ENCODE data around the gene KCNG2. TPM values are rescaled to one million over a fixed set of nuclear protein-coding genes. Genes with fewer than 3 reads are reported as not detected.

Gene KCNG2
- total RNA-seq, 1 donor from 2014 or later: not detected

GRCh38 chr18:79910563-79911343 is 113.0 kb downstream of the KCNG2 start:
- TF ChIP-seq CTCF (conservative IDR thresholded peaks at IDR 0.05): no peak
- peaks cover 37% of the 10 kb centered on the region for H3K36me3 Mint-ChIP-seq (ENCODE audit: low read depth)
- no peak for DNase-seq (ENCODE audit: low read depth, low spot score)
- H3K9me3 Mint-ChIP-seq: peaks cover 5% of the 10 kb centered on the region
- no peak overlapping the region for H3K4me3 Mint-ChIP-seq
- no peaks in the 10 kb centered on the region for H3K27me3 Mint-ChIP-seq (ENCODE audit: low read depth)
- no peak overlapping the region for H3K27ac Mint-ChIP-seq (ENCODE audit: unreplicated experiment)
- H3K4me1 Mint-ChIP-seq: peaks cover 4% of the 10 kb centered on the region

GRCh38 chr18:79911344-79912270 is 113.9 kb downstream of the KCNG2 start:
- Mint-ChIP-seq H3K4me1 (peaks cover 4% of the 10 kb centered on the region), H3K36me3 (ENCODE audit: low read depth) (peaks cover 36% of the 10 kb centered on the region), H3K9me3 (peaks cover 3% of the 10 kb centered on the region), H3K4me3 (no peak overlapping the region), H3K27ac (ENCODE audit: unreplicated experiment) (no peak overlapping the region), H3K27me3 (ENCODE audit: low read depth) (no peaks in the 10 kb centered on the region)
- no peak for TF ChIP-seq CTCF (conservative IDR thresholded peaks at IDR 0.05)
- no peak for DNase-seq (ENCODE audit: low read depth, low spot score)

- Mint-ChIP-seq H3K4me1 (peaks cover 4% of the 10 kb centered on the region), H3K4me3 (no peak overlapping the region), H3K36me3 (ENCODE audit: low read depth) (peaks cover 36% of the 10 kb centered on the region), H3K9me3 (peaks cover 3% of the 10 kb centered on the region), H3K27ac (ENCODE audit: unreplicated experiment) (no peak overlapping the region), H3K27me3 (ENCODE audit: low read depth) (no peaks in the 10 kb centered on the region)
- no peak for TF ChIP-seq CTCF (conservative IDR thresholded peaks at IDR 0.05)
- DNase-seq (ENCODE audit: low read depth, low spot score): no peak
Observed at GRCh38 chr18:79912409-79912991, 114.8 kb downstream of the KCNG2 start.

GRCh38 chr18:79912994-79913831 is 115.5 kb downstream of the KCNG2 start:
- Mint-ChIP-seq H3K36me3 (ENCODE audit: low read depth) (peaks cover 35% of the 10 kb centered on the region), H3K9me3 (peaks cover 3% of the 10 kb centered on the region), H3K27me3 (ENCODE audit: low read depth) (no peaks in the 10 kb centered on the region), H3K27ac (ENCODE audit: unreplicated experiment) (no peak overlapping the region), H3K4me3 (no peak overlapping the region), H3K4me1 (peaks cover 4% of the 10 kb centered on the region)
- no peak for DNase-seq (ENCODE audit: low read depth, low spot score)
- TF ChIP-seq CTCF (conservative IDR thresholded peaks at IDR 0.05): no peak
